Natural killer cell (primary cell): ENCODE data around the gene MRPL43. TPM values are rescaled to one million over a fixed set of nuclear protein-coding genes. Genes with fewer than 3 reads are reported as not detected.
A peak's percentile ranks its signal among the peaks of the same experiment; 100 is the strongest.

Source experiments
- ATAC-seq, 3 donors: fragments of 150-1000 bp in 2 of 3; fragments of 200-7000 bp in 1 of 3; cut with Tn5 transposase; 1 replicate in 1 of 3; 2 replicates in 2 of 3; pipeline ENCODE4 v1.10.0; 2021; ENCODE audit warnings: mild to moderate bottlenecking in 2 of 3, moderate library complexity in 2 of 3
- DNase-seq, 2 donors: peaks; one replicate each; pipeline versions ENCODE4 v3.0.0 to v3.0.0-alpha.2; 2013 to 2021; ENCODE audit warnings: mixed read lengths in 1 of 2
- H3K27ac ChIP-seq: one replicate; pipeline ENCODE4 v1.5.1; 2013; ENCODE audit warnings: mild to moderate bottlenecking, low read length
- H3K27me3 ChIP-seq: one replicate; pipeline ENCODE4 v1.6.1; 2013; ENCODE audit warnings: low read length; ENCODE audit not compliant: control insufficient read depth, insufficient read depth
- H3K36me3 ChIP-seq: one replicate; pipeline ENCODE4 v1.6.1; 2013; ENCODE audit warnings: low read length; ENCODE audit not compliant: control insufficient read depth, insufficient read depth
- H3K4me1 ChIP-seq: one replicate; pipeline ENCODE4 v1.6.1; 2013; ENCODE audit warnings: low read length; ENCODE audit not compliant: control insufficient read depth, insufficient read depth
- H3K4me3 ChIP-seq: one replicate; pipeline ENCODE4 v1.5.1; 2013; ENCODE audit warnings: low read length
- H3K9me3 ChIP-seq: one replicate; pipeline ENCODE4 v1.6.1; 2013; ENCODE audit warnings: low read length; ENCODE audit not compliant: control insufficient read depth, insufficient read depth
- H3K27ac Mint-ChIP-seq, 2 donors: one replicate each; pipeline ENCODE4 v1.8.0; 2022; ENCODE audit warnings: mild to moderate bottlenecking in 2 of 2, mixed read lengths in 2 of 2, moderate library complexity in 1 of 2
- H3K27me3 Mint-ChIP-seq, 2 donors: one replicate each; pipeline ENCODE4 v1.8.0; 2022; ENCODE audit warnings: low read depth in 2 of 2, mixed read lengths in 2 of 2
- H3K36me3 Mint-ChIP-seq: one replicate; pipeline ENCODE4 v1.8.0; 2022; ENCODE audit warnings: mixed read lengths
- H3K4me1 Mint-ChIP-seq, 2 donors: one replicate each; pipeline ENCODE4 v1.8.0; 2022; ENCODE audit warnings: mixed read lengths in 2 of 2
- H3K4me3 Mint-ChIP-seq: one replicate; pipeline ENCODE4 v1.8.0; 2022; ENCODE audit warnings: mild to moderate bottlenecking, moderate library complexity, mixed read lengths
- H3K9me3 Mint-ChIP-seq, 2 donors: one replicate each; pipeline ENCODE4 v1.8.0; 2022; ENCODE audit warnings: mixed read lengths in 2 of 2
- WGBS: methylation state at CpG from one replicate; pipeline ENCODE4 v1.1.7; 2013; ENCODE audit warnings: missing lambda C conversion rate; ENCODE audit not compliant: insufficient coverage; 5-methylcytosine and 5-hydroxymethylcytosine counted together
- intact Hi-C: fragments of 100-400 bp; cut with micrococcal nuclease; formaldehyde crosslinking; loops from one replicate; pipeline ENCODE4 v1.14.2; 2022
- total RNA-seq, 4 donors: library from RNA; stranded (reverse); fragments of 120-200 nt in 1 of 4; gene quantifications; one replicate each; pipeline versions ENCODE4 v1.2.3 to v1.2.4, GENCODE V29; 2013 to 2022
- TF ChIP-seq, protein P1 (sequence below): fragments of 200-600 bp; IDR thresholded peaks from one replicate; pipeline ENCODE4 v1.8.0; 2022; ENCODE audit warnings: antibody characterized with exemption

Gene MRPL43
- total RNA-seq, 3 donors from 2014 or later (not counting 1 experiment from before 2014, with no cell fraction given): 27.2 to 42.0 (median 33.1) TPM

GRCh38 chr10:101031796-101032636 is 44.7 kb upstream of the MRPL43 start:
- no peaks in the 10 kb centered on the region for H3K9me3 ChIP-seq
- H3K9me3 Mint-ChIP-seq: no peaks in the 10 kb centered on the region
- ATAC-seq: peak; percentile 58 to 73 (median 68)
- H3K27ac Mint-ChIP-seq: peak overlapping the region; percentile 83 to 89
- H3K4me3 ChIP-seq: peak overlapping the region; percentile 50
- H3K36me3 ChIP-seq: peaks cover 24% of the 10 kb centered on the region
- H3K27me3 ChIP-seq: no peaks in the 10 kb centered on the region
- TF ChIP-seq, protein P1, sequence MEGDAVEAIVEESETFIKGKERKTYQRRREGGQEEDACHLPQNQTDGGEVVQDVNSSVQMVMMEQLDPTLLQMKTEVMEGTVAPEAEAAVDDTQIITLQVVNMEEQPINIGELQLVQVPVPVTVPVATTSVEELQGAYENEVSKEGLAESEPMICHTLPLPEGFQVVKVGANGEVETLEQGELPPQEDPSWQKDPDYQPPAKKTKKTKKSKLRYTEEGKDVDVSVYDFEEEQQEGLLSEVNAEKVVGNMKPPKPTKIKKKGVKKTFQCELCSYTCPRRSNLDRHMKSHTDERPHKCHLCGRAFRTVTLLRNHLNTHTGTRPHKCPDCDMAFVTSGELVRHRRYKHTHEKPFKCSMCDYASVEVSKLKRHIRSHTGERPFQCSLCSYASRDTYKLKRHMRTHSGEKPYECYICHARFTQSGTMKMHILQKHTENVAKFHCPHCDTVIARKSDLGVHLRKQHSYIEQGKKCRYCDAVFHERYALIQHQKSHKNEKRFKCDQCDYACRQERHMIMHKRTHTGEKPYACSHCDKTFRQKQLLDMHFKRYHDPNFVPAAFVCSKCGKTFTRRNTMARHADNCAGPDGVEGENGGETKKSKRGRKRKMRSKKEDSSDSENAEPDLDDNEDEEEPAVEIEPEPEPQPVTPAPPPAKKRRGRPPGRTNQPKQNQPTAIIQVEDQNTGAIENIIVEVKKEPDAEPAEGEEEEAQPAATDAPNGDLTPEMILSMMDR: no peak
- peak overlapping the region; percentile 88 for H3K4me3 Mint-ChIP-seq
- peak; percentile 61 to 93 for DNase-seq
- under 1% methylated on average over 47 of the region's 47 CpGs for WGBS
- H3K27me3 Mint-ChIP-seq: peaks cover 0 to 7% of the 10 kb centered on the region in 2 donors
- intact Hi-C loops: loop anchor here (5.0 kb wide), 3 partner anchors 35 to 320 kb away; partner anchors contain the start of genes BTRC and LZTS2
- H3K36me3 Mint-ChIP-seq: no peaks in the 10 kb centered on the region
- H3K4me1 ChIP-seq: peaks cover 28% of the 10 kb centered on the region
- H3K4me1 Mint-ChIP-seq: peaks cover 27 to 28% of the 10 kb centered on the region in 2 donors
- H3K27ac ChIP-seq: peak overlapping the region; percentile 98

GRCh38 chr10:101031128-101031795 is 44.0 kb upstream of the MRPL43 start, which contains the start of the genes PDZD7 and SFXN3:
PDZD7 (minus strand) TSS chr10:101031129; CDS start chr10:101030219, 910 bp downstream.
SFXN3 (plus strand) TSS chr10:101031234; CDS start chr10:101034695, 3,461 bp downstream.
- TF ChIP-seq, protein P1: no peak
- Mint-ChIP-seq H3K4me1 (peaks cover 27 to 28% of the 10 kb centered on the region in 2 donors), H3K4me3 (peak within 1 kb of the TSS; percentile 88), H3K36me3 (no peaks in the 10 kb centered on the region), H3K9me3 (no peaks in the 10 kb centered on the region), H3K27me3 (peaks cover 0 to 7% of the 10 kb centered on the region in 2 donors), H3K27ac (peak within 1 kb of the TSS; percentile 83 to 89)
- peak within 1 kb of the TSS; percentile 98 for H3K27ac ChIP-seq
- H3K4me1 ChIP-seq: peaks cover 28% of the 10 kb centered on the region
- H3K27me3 ChIP-seq: no peaks in the 10 kb centered on the region
- H3K4me3 ChIP-seq: peak within 1 kb of the TSS; percentile 50
- DNase-seq (peak; percentile 96 to 98), ATAC-seq (peak; percentile 76 to 91 (median 85))
- H3K9me3 ChIP-seq: no peaks in the 10 kb centered on the region
- peaks cover 16% of the 10 kb centered on the region for H3K36me3 ChIP-seq
- under 1% methylated on average over 38 of the region's 38 CpGs for WGBS
- intact Hi-C loops: loop anchor here (5.0 kb wide), 3 partner anchors 34 to 321 kb away; partner anchors contain the start of genes BTRC and LZTS2

DNA sequence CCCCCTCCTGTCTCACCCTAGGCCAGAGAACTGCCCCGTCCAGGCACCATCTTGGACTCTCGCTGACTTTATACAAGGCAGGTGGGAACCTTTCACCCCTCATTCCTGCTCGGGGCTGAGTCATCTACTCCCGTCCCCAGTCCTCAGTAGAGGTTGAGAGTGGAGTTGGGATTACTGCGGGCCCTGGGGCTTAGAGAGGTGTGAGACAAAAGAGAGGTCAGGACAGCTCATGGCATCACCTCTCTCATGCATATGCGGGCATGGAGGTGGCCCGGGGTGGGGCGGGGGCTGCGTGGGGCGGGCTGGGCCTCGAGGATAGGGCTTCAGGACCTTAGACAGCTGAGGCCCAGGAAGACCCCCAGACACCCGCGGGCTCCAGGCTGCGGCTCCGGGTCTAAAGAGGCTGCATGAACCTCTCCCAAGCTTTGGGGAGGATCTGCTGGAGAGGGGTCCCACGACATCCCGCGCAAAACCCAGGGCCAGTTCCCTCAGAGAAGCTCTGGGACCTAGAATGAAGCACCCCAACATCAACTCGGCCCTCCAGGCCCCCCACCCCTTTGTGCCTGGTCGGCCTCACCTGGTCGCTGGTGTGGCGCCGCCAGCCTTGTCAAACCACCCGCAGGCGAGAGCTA is 43.3 kb upstream of the MRPL43 start:
- intact Hi-C loops: loop anchor here (5.0 kb wide), 3 partner anchors 33 to 322 kb away; partner anchors contain the start of genes BTRC and LZTS2
- WGBS: 14% methylated on average over 25 of the region's 25 CpGs
- Histone ChIP-seq H3K9me3 (no peaks in the 10 kb centered on the region), H3K27ac (peak overlapping the region; percentile 98), H3K27me3 (no peaks in the 10 kb centered on the region), H3K4me1 (peaks cover 28% of the 10 kb centered on the region), H3K36me3 (peaks cover 10% of the 10 kb centered on the region), H3K4me3 (peak overlapping the region; percentile 50)
- Mint-ChIP-seq H3K4me3 (peak overlapping the region; percentile 88), H3K4me1 (peaks cover 27 to 28% of the 10 kb centered on the region in 2 donors), H3K27ac (peak overlapping the region; percentile 83 to 89), H3K27me3 (peaks cover 0 to 7% of the 10 kb centered on the region in 2 donors), H3K36me3 (no peaks in the 10 kb centered on the region), H3K9me3 (no peaks in the 10 kb centered on the region)
- TF ChIP-seq, protein P1: no peak
- DNase-seq: no peak
- no peak for ATAC-seq
